GM12864 (cell line): ENCODE results near the gene S100A5.

ENCODE experiments used
- DNase-seq: peaks from one replicate; pipeline ENCODE4 v3.0.0-alpha.2; 2011; ENCODE audit warnings: low read depth
- H3K4me3 ChIP-seq: 2 replicates; pipeline ENCODE4 v1.5.1; 2011; ENCODE audit warnings: mild to moderate bottlenecking, low read depth, low read length, control low read depth
- CTCF ChIP-seq: IDR thresholded peaks from 2 replicates; pipeline ENCODE4 v1.5.1; 2011; ENCODE audit warnings: low read depth, mild to moderate bottlenecking, moderate library complexity, low read length, control low read depth, inconsistent platforms; ENCODE audit errors: missing control alignments

The S100A5 gene

GRCh38 chr1:153538315-153538821, 2.4 kb downstream of the S100A5 start:
- no peak overlapping the region for H3K4me3 ChIP-seq
- no peak for TF ChIP-seq CTCF
- DNase-seq, result no peak

- no peak overlapping the region for H3K4me3 ChIP-seq
- no peak for DNase-seq
- no peak for TF ChIP-seq CTCF
Observed at GRCh38 chr1:153537376-153537730, 3.4 kb downstream of the S100A5 start.

- DNase-seq, result no peak
- TF ChIP-seq CTCF, result no peak
- H3K4me3 ChIP-seq, result no peak overlapping the region
Observed at GRCh38 chr1:153536671-153537375, 3.9 kb downstream of the S100A5 start.

- peak overlapping the region; percentile 52 for H3K4me3 ChIP-seq
- no peak for DNase-seq
- peak; percentile 1 for TF ChIP-seq CTCF
Observed at GRCh38 chr1:153536012-153536670, 4.6 kb downstream of the S100A5 start.

GRCh38 chr1:153535242-153536011, 5.3 kb downstream of the S100A5 start, which contains the start of gene S100A6:
Gene S100A6 (minus strand): TSS chr1:153535991. CDS start chr1:153535339, 652 bp downstream.
- TF ChIP-seq CTCF, result no peak
- peak within 1 kb of the TSS; percentile 52 for H3K4me3 ChIP-seq
- no peak for DNase-seq

- H3K4me3 ChIP-seq, result no peak overlapping the region
- TF ChIP-seq CTCF, result no peak
Observed at GRCh38 chr1:153534925-153535241, 5.9 kb downstream of the S100A5 start.

More at GRCh38 chr1:153534925-153535241, 5.9 kb downstream of the S100A5 start:
- no peak for DNase-seq
